ENCODE results near the gene POU6F1.

Gene POU6F1

DNA sequence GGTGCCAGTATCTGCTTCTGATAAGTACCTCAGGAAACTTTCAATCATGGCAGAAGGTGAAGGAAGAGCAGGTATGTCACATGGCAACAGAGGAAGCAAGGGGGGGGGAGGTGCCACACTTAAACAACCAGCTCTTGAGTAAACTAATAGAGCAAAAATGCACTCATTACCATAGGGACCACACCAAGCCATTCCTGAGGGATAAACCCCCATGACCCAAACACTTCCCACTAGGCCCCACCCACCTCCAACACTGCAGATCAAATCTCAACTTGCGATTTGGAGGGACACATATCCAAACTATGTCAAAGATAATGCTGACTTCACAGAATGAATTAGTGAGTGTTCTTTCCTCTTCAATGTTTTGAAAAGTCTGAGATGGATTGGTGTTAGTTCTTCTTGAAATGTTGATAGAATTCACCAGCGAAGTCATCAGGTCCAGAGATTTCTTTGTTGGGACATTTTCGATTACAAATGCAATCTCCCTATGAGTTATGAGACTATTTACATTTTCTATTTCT, 61.6 kb downstream of the POU6F1 start:
- DNase-seq (ENCODE audit: low spot score) = no peak

DNA sequence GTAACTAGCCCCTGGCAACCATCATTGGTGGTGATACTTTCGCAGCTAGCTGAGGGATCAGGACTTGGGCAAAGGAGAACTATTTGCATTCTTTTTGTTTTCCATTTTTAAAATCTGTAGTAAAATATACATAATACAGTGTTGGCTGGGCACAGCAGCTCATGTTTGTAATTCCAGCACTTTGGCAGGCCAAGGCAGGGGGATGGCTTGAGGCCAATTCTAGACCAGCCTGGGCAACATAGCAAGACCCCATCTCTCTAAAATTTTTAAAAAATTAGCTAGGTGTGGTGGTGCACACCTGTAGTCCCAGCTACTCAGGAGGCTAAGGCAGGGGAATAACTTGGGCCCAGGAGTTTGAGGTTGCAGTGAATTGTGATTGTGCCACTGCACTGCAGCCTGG, 64.9 kb downstream of the POU6F1 start:
- DNase-seq (ENCODE audit: low spot score) = no peak

DNA sequence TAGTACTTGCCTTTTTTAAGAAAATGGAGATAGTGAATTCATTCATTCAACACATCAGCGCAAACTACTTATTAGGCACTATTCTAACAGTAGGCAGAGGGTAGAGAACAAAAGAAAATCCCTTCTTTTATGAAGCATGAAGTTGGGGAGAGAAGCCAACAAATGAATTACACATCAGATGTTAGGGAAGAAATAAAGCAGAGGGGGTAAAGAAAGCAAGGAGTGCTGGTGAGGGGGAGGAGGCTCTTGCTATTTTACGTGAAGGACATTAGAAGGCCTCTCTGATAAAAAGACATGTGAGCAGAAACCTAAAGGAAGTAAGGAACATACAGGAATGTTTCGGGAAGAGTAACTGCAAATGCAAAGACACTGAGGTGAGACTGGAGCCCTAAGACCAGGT, 67.1 kb downstream of the POU6F1 start:
- no peak for DNase-seq (ENCODE audit: low spot score)

DNA sequence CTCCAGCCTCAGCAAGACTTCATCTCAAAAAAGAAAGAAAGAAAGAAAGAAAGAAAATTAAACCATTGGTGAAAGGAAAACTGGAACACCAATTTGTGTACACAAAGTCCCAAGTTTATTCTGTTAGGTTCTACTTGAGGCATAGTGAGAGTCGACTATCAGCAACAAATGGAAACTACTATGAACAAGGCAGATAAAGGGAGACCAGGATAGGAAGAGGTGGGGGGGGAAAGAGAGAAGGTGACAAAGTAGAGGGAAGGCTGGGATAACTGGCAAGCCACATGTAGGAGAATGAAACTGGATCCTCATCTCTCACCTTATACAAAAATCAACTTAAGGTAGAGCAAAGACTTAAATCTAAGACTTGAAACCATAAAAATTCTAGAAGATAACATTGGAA, 70.6 kb downstream of the POU6F1 start:
- DNase-seq (ENCODE audit: low spot score) = no peak

DNA sequence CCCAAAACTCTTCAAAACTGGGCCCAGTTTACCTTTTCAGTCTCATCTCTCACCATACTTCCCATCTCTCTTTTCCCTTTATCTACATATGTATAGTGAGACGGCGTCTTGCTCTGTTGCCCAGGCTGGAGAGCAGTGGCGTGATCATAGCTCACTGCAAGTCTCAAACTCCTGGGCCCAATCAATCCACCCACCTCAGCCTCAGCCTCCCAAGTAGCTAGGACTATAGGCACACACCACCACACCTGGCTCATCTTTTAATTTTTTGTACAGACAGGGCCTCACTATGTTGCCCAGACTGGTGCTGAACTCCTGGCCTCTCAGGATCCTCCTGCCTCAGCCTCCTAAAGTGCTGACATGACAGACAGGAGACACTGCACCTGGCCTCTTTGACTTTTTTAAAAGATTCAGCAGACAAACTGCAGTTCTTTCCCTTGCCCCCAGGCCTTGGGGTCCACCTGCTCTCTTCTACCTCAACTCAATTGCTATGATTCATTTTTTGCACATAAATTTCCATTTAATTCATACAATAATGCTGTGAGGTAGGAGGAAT, 78.5 kb downstream of the POU6F1 start:
- DNase-seq (ENCODE audit: low spot score) = no peak

Measured in germinal center (tissue), 1 donor.